H9 (cell line): ENCODE results near the gene PPP2R5B. TPM values are rescaled to one million over a fixed set of nuclear protein-coding genes. Genes with fewer than 3 reads are reported as not detected.

ENCODE experiments used
- DNase-seq: peaks from one replicate; pipeline ENCODE4 v3.0.0-alpha.2; 2017
- H2AFZ ChIP-seq: one replicate; pipeline ENCODE4 v1.6.1; 2013; ENCODE audit warnings: mild to moderate bottlenecking, low read length, control low read depth, moderate library complexity
- H2AK5ac ChIP-seq: 2 replicates; pipeline ENCODE4 v1.6.1; 2013; ENCODE audit warnings: low read length, control low read depth, mixed read lengths; ENCODE audit not compliant: insufficient read length
- H2BK120ac ChIP-seq: one replicate; pipeline ENCODE4 v1.6.1; 2013; ENCODE audit warnings: low read depth, mild to moderate bottlenecking, low read length, control low read depth, inconsistent platforms; ENCODE audit not compliant: poor library complexity, severe bottlenecking
- H2BK12ac ChIP-seq: 2 replicates; pipeline ENCODE4 v1.6.1; 2013; ENCODE audit warnings: low read length, control low read depth, mixed read lengths, low read depth; ENCODE audit not compliant: insufficient read length
- H2BK15ac ChIP-seq: 2 replicates; pipeline ENCODE4 v1.6.1; 2013; ENCODE audit warnings: low read depth, low read length, control low read depth
- H2BK20ac ChIP-seq: one replicate; pipeline ENCODE4 v1.6.1; 2013; ENCODE audit warnings: low read depth, mild to moderate bottlenecking, low read length, control low read depth, inconsistent platforms; ENCODE audit not compliant: poor library complexity, severe bottlenecking
- H2BK5ac ChIP-seq: 2 replicates; pipeline ENCODE4 v1.6.1; 2013; ENCODE audit warnings: low read length, control low read depth, mixed read lengths; ENCODE audit not compliant: insufficient read length
- H3K14ac ChIP-seq: 2 replicates; pipeline ENCODE4 v1.6.1; 2013; ENCODE audit warnings: low read length, control low read depth; ENCODE audit not compliant: insufficient read depth
- H3K18ac ChIP-seq: 2 replicates; pipeline ENCODE4 v1.6.1; 2013; ENCODE audit warnings: low read depth, mild to moderate bottlenecking, mixed read lengths, low read length, control low read depth; ENCODE audit not compliant: insufficient read length
- H3K23ac ChIP-seq: 2 replicates; pipeline ENCODE4 v1.6.1; 2013; ENCODE audit warnings: low read length, control low read depth, mixed read lengths, low read depth; ENCODE audit not compliant: insufficient read length
- H3K23me2 ChIP-seq: 2 replicates; pipeline ENCODE4 v1.6.1; 2013; ENCODE audit warnings: low read depth, mild to moderate bottlenecking, mixed read lengths, low read length, control low read depth; ENCODE audit not compliant: insufficient read length, poor library complexity, severe bottlenecking
- H3K27ac ChIP-seq: 2 replicates; pipeline ENCODE4 v1.5.1; 2013; ENCODE audit warnings: low read length, control low read depth, mixed read lengths, low read depth; ENCODE audit not compliant: insufficient read length
- H3K27me3 ChIP-seq: 2 replicates; pipeline ENCODE4 v1.6.1; 2013; ENCODE audit warnings: low read length, control low read depth, inconsistent platforms; ENCODE audit not compliant: insufficient read depth
- H3K4ac ChIP-seq: 2 replicates; pipeline ENCODE4 v1.6.1; 2013; ENCODE audit warnings: low read depth, mild to moderate bottlenecking, control low read depth, inconsistent platforms, low read length, moderate library complexity
- H3K4me1 ChIP-seq: 2 replicates; pipeline ENCODE4 v1.6.1; 2013; ENCODE audit warnings: low read length, control low read depth, inconsistent platforms; ENCODE audit not compliant: insufficient read depth
- H3K4me2 ChIP-seq: 2 replicates; pipeline ENCODE4 v1.6.1; 2013; ENCODE audit warnings: low read length, control low read depth, mixed read lengths; ENCODE audit not compliant: insufficient read length, insufficient read depth
- H3K56ac ChIP-seq: 2 replicates; pipeline ENCODE4 v1.6.1; 2013; ENCODE audit warnings: low read depth, mild to moderate bottlenecking, mixed read lengths, low read length, control low read depth; ENCODE audit not compliant: insufficient read length
- H3K79me1 ChIP-seq: 2 replicates; pipeline ENCODE4 v1.6.1; 2013; ENCODE audit warnings: low read depth, mild to moderate bottlenecking, moderate library complexity, low read length, control low read depth, inconsistent platforms; ENCODE audit not compliant: insufficient read depth, poor library complexity, severe bottlenecking
- H3K79me2 ChIP-seq: 2 replicates; pipeline ENCODE4 v1.6.1; 2013; ENCODE audit warnings: low read length, control low read depth, inconsistent platforms; ENCODE audit not compliant: insufficient read depth
- H3K9ac ChIP-seq: 2 replicates; pipeline ENCODE4 v1.6.1; 2013; ENCODE audit warnings: low read length, control low read depth, mixed read lengths; ENCODE audit not compliant: insufficient read length; ENCODE audit errors: extremely low read depth
- H3K9me3 ChIP-seq: one replicate; pipeline ENCODE4 v1.6.1; 2013; ENCODE audit warnings: low read depth, low read length, inconsistent platforms; ENCODE audit not compliant: control insufficient read depth
- H3T11ph ChIP-seq: one replicate; pipeline ENCODE4 v1.6.1; 2013; ENCODE audit warnings: mild to moderate bottlenecking, low read length, control low read depth, inconsistent platforms
- H4K20me1 ChIP-seq: one replicate; pipeline ENCODE4 v1.6.1; 2013; ENCODE audit not compliant: control insufficient read depth, insufficient read length, insufficient read depth
- H4K5ac ChIP-seq: 2 replicates; pipeline ENCODE4 v1.6.1; 2013; ENCODE audit warnings: low read depth, mild to moderate bottlenecking, mixed read lengths, low read length, control low read depth; ENCODE audit not compliant: insufficient read length
- H4K8ac ChIP-seq: replicated peaks from 2 replicates; pipeline ENCODE4 v1.6.1; 2013; ENCODE audit warnings: low read length, control low read depth, mixed read lengths, low read depth; ENCODE audit not compliant: insufficient read length
- H4K91ac ChIP-seq: 2 replicates; pipeline ENCODE4 v1.6.1; 2013; ENCODE audit warnings: low read depth, mild to moderate bottlenecking, moderate library complexity, mixed read lengths, low read length, control low read depth; ENCODE audit not compliant: insufficient read length
- H3K27ac Mint-ChIP-seq, 3 experiments: 2 replicates in 2 of 3; 3 replicates in 1 of 3; pipeline ENCODE4 v1.8.0; 2020 to 2021; ENCODE audit warnings: mixed read lengths in 3 of 3, mild to moderate bottlenecking in 1 of 3, moderate library complexity in 1 of 3
- H3K27me3 Mint-ChIP-seq: 2 replicates; pipeline ENCODE4 v1.8.0; 2021; ENCODE audit warnings: low read depth, mild to moderate bottlenecking, moderate library complexity, mixed read lengths
- H3K36me3 Mint-ChIP-seq, 3 experiments: 2 replicates in 2 of 3; 3 replicates in 1 of 3; pipeline ENCODE4 v1.8.0; 2020 to 2021; ENCODE audit warnings: low read depth in 3 of 3, mixed read lengths in 3 of 3; ENCODE audit not compliant: insufficient read depth in 1 of 3
- H3K4me1 Mint-ChIP-seq, 2 experiments: 2 replicates each; pipeline ENCODE4 v1.8.0; 2020; ENCODE audit warnings: mixed read lengths in 2 of 2
- H3K4me3 Mint-ChIP-seq, 2 experiments: 2 replicates in 1 of 2; 3 replicates in 1 of 2; pipeline ENCODE4 v1.8.0; 2020 to 2021; ENCODE audit warnings: mild to moderate bottlenecking in 2 of 2, mixed read lengths in 2 of 2, moderate library complexity in 1 of 2
- H3K9me3 Mint-ChIP-seq, 2 experiments: 2 replicates in 1 of 2; 3 replicates in 1 of 2; pipeline ENCODE4 v1.8.0; 2020; ENCODE audit warnings: mild to moderate bottlenecking in 2 of 2, mixed read lengths in 2 of 2, moderate library complexity in 1 of 2
- CTCF ChIP-seq: fragments of 200-600 bp; sonication (generic); conservative IDR thresholded peaks from 3 replicates; pipeline ENCODE4 v1.8.0; 2021; ENCODE audit warnings: antibody characterized with exemption, mild to moderate bottlenecking
- WGBS: extraction: QIAGEN DNeasy Blood & Tissue Kit; methylation state at CpG from one replicate; pipeline ENCODE4 v1.1.7; 2013; ENCODE audit warnings: missing lambda C conversion rate, low lambda C conversion rate, mixed read lengths; ENCODE audit not compliant: insufficient read length; ENCODE audit errors: extremely low coverage; 5-methylcytosine and 5-hydroxymethylcytosine counted together
- total RNA-seq: library from RNA; stranded (reverse); gene quantifications from 2 replicates; pipeline ENCODE4 v1.2.1, GENCODE V29; 2021

The PPP2R5B gene
- total RNA-seq, 1 experiment from 2014 or later: 6.3 TPM

DNA sequence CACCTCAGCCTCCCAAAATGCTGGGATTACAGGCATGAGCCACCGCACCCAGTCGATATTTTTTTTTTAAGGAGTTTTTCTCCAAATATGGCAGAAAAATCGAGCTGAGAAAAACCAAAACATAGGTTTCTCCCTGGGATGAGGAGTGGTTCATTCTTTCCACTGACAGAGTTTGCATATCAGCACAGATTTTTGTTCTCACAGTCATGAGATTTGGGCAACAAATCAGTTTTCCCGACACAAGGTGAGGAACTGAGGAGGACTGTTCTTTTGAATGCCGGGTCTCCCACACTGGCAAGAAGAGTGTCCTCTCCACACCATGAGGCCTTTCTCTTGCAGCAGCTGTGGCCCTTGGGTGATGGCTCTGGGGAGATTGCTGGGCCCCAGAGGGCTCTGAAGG, 42.2 kb upstream of the PPP2R5B start:
- Mint-ChIP-seq H3K4me1 (peaks cover 17 to 21% of the 10 kb centered on the region in 2 experiments), H3K27me3 (peaks cover 9% of the 10 kb centered on the region), H3K27ac (no peak overlapping the region), H3K9me3 (no peaks in the 10 kb centered on the region; a peak in 1 of 5 replicates), H3K36me3 (no peaks in the 10 kb centered on the region), H3K4me3 (no peak overlapping the region; a peak in 1 of 5 replicates)
- Histone ChIP-seq H2BK120ac (no peak overlapping the region), H3K56ac (no peak overlapping the region), H2BK20ac (no peak overlapping the region), H4K91ac (no peak overlapping the region), H4K8ac (no peak overlapping the region), H3K27ac (no peak overlapping the region), H4K5ac (no peak overlapping the region), H2AK5ac (no peak overlapping the region), H3K9me3 (no peaks in the 10 kb centered on the region), H3K23me2 (peaks cover 18% of the 10 kb centered on the region), H2BK5ac (no peak overlapping the region), H4K20me1 (no peaks in the 10 kb centered on the region), H3K79me1 (no peaks in the 10 kb centered on the region), H3K4ac (no peak overlapping the region), H3K27me3 (no peaks in the 10 kb centered on the region), H3K14ac (no peak overlapping the region), H2BK12ac (no peak overlapping the region), H3K4me1 (no peaks in the 10 kb centered on the region; the same call in 1 of the 2 replicates), H3K4me2 (no peak overlapping the region), H3K23ac (no peak overlapping the region), H3K79me2 (no peaks in the 10 kb centered on the region), H3K9ac (no peak overlapping the region), H2AFZ (no peak overlapping the region), H2BK15ac (no peak overlapping the region), H3T11ph (no peak overlapping the region), H3K18ac (no peak overlapping the region)
- TF ChIP-seq CTCF: no peak
- WGBS: no CpG with 5 or more reads among the region's 5 CpGs
- DNase-seq: no peak
